OCI-LY3 (cell line): ENCODE measurements around the gene NFATC2IP.

Source experiments
- H2AFZ ChIP-seq: fragments of 200-600, 300-600 bp; shearing (Covaris generic); 2 replicates; pipeline ENCODE4 v1.6.0; 2014; ENCODE audit warnings: antibody characterized with exemption, low read depth, low read length
- H3K27ac ChIP-seq: fragments of 200-600, 300-600 bp; sonication (generic); 2 replicates; pipeline ENCODE4 v1.5.1; 2014; ENCODE audit warnings: mild to moderate bottlenecking, low read length, moderate library complexity, mixed read lengths
- H3K27me3 ChIP-seq: fragments of 200-600, 300-600 bp; sonication (generic); 2 replicates; pipeline ENCODE4 v1.6.1; 2014; ENCODE audit warnings: low read depth, low read length, mixed read lengths
- H3K36me3 ChIP-seq: fragments of 200-600, 300-600 bp; sonication (generic); replicated peaks from 2 replicates; pipeline ENCODE3; 2014; ENCODE audit warnings: low read depth, low read length, mixed read lengths
- H3K4me1 ChIP-seq: fragments of 300-600, 200-600 bp; sonication (generic); 2 replicates; pipeline ENCODE4 v1.6.1; 2014; ENCODE audit warnings: low read length, mixed read lengths
- H3K4me2 ChIP-seq: fragments of 200-600, 300-600 bp; sonication (generic); 2 replicates; pipeline ENCODE4 v1.6.1; 2014; ENCODE audit warnings: low read length, mixed read lengths
- H3K4me3 ChIP-seq: fragments of 300-600, 200-600 bp; sonication (generic); 2 replicates; pipeline ENCODE4 v1.5.1; 2014; ENCODE audit warnings: antibody characterized with exemption, mild to moderate bottlenecking, low read length, moderate library complexity
- H3K79me2 ChIP-seq: fragments of 300-600, 200-600 bp; shearing (Covaris generic); 2 replicates; pipeline ENCODE4 v1.6.1; 2014; ENCODE audit warnings: mild to moderate bottlenecking, low read length, mixed read lengths
- H3K9ac ChIP-seq: fragments of 300-600, 200-600 bp; shearing (Covaris generic); 2 replicates; pipeline ENCODE4 v1.6.0; 2014; ENCODE audit warnings: mild to moderate bottlenecking, low read length, moderate library complexity
- H3K9me3 ChIP-seq: fragments of 200-600, 300-600 bp; shearing (Covaris generic); 2 replicates; pipeline ENCODE4 v1.6.1; 2014; ENCODE audit warnings: low read length, mixed read lengths; ENCODE audit not compliant: insufficient read depth
- H4K20me1 ChIP-seq: fragments of 200-600, 300-600 bp; sonication (generic); 2 replicates; pipeline ENCODE4 v1.6.1; 2016; ENCODE audit warnings: low read length, mixed read lengths; ENCODE audit not compliant: insufficient read depth
- EZH2phosphoT487 ChIP-seq: fragments of 200-600 bp; shearing (Covaris generic); IDR thresholded peaks from 2 replicates; pipeline ENCODE4 v1.6.1; 2018; ENCODE audit warnings: antibody characterized with exemption, mixed run types, low read depth
- TF ChIP-seq, protein P1 (sequence below): fragments of 200-600, 300-600 bp; sonication (generic); IDR thresholded peaks from 2 replicates; pipeline ENCODE4 v1.5.1; 2014; ENCODE audit warnings: antibody characterized with exemption, low read length, low read depth

The NFATC2IP gene

DNA sequence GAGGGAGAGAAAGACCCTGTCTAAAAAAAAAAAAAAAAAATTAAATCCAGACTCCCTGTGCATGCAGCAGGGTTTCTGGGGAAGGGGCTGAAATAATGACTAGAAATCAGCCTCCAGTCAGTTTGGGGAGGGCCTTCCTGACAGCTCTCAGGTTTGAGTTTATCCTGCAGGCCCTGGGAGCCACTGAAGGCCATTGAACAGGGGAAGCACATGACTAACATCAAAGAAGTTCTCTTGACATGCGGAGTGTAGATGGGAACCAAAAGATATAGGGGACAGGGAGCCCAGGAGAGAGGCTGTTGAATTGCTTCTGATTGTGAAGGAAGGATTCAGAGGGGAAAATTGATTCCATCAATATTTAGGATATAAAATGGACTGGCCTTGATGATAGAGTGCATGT lies 22.9 kb upstream of the NFATC2IP start:
- H3K27me3 ChIP-seq: no peaks in the 10 kb centered on the region
- no peak overlapping the region for H3K4me2 ChIP-seq
- H3K4me1 ChIP-seq: peaks cover 34% of the 10 kb centered on the region
- H3K79me2 ChIP-seq: no peaks in the 10 kb centered on the region
- no peak overlapping the region for H3K4me3 ChIP-seq
- no peak overlapping the region for H2AFZ ChIP-seq
- H3K27ac ChIP-seq: no peak overlapping the region
- peaks cover 2% of the 10 kb centered on the region for H3K36me3 ChIP-seq
- no peaks in the 10 kb centered on the region for H4K20me1 ChIP-seq
- H3K9me3 ChIP-seq: no peaks in the 10 kb centered on the region
- no peak overlapping the region for H3K9ac ChIP-seq
- TF ChIP-seq EZH2phosphoT487: no peak
- TF ChIP-seq, protein P1, sequence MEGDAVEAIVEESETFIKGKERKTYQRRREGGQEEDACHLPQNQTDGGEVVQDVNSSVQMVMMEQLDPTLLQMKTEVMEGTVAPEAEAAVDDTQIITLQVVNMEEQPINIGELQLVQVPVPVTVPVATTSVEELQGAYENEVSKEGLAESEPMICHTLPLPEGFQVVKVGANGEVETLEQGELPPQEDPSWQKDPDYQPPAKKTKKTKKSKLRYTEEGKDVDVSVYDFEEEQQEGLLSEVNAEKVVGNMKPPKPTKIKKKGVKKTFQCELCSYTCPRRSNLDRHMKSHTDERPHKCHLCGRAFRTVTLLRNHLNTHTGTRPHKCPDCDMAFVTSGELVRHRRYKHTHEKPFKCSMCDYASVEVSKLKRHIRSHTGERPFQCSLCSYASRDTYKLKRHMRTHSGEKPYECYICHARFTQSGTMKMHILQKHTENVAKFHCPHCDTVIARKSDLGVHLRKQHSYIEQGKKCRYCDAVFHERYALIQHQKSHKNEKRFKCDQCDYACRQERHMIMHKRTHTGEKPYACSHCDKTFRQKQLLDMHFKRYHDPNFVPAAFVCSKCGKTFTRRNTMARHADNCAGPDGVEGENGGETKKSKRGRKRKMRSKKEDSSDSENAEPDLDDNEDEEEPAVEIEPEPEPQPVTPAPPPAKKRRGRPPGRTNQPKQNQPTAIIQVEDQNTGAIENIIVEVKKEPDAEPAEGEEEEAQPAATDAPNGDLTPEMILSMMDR: no peak

DNA sequence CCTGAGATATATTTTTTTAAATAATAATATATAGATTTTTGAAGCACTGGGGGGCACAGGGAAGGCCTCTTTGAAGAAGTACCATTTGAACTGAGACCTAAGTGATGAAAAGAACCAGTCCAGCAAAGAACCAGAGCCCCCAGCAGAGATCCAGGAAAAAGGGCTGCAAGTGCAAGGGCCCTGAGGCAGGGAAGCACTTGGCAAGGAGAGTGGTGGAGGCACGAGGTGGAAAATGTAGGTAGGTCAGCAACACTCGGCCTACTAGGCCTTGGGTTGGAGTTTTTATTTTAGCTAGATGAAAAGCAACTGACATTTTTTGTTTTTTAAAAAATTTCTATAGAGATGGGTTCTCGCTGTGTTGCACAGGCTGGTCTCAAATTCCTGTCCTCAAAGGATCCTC lies 20.5 kb upstream of the NFATC2IP start:
- no peak for TF ChIP-seq EZH2phosphoT487
- TF ChIP-seq, protein P1: no peak
- H3K9ac ChIP-seq: peak overlapping the region; percentile 49
- H2AFZ ChIP-seq: peak overlapping the region; percentile 69; the same call in 1 of the 2 replicates
- no peaks in the 10 kb centered on the region for H3K27me3 ChIP-seq
- H3K9me3 ChIP-seq: no peaks in the 10 kb centered on the region
- H3K36me3 ChIP-seq: no peaks in the 10 kb centered on the region
- peak overlapping the region; percentile 66 for H3K4me2 ChIP-seq
- H4K20me1 ChIP-seq: no peaks in the 10 kb centered on the region
- H3K4me3 ChIP-seq: 0 out of 2 replicates have a peak overlapping the region, but pooled peaks have one; percentile 16
- H3K4me1 ChIP-seq: peaks cover 20% of the 10 kb centered on the region
- H3K79me2 ChIP-seq: no peaks in the 10 kb centered on the region
- peak overlapping the region; percentile 83 for H3K27ac ChIP-seq

DNA sequence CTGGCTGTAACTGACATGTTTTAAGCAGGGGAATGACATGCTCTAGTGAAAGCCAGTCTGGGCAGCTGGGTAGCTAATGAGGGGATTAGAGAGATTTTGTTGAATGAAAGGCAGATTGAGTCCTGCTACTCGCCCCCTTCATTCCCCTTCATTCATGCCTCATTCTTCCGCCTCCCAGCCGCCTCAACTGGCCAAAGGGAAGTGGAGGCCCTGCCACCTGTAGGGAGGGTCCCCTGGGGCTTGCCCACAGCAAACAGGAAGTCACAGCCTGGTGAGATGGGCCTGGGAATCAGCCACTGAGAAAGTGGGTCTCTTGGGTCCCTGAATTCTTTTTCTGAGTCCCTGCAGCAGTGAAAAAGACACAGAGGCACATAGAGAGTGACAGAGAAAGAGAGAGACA lies 20.1 kb upstream of the NFATC2IP start:
- Histone ChIP-seq H2AFZ (peak overlapping the region; percentile 69), H3K27ac (peak overlapping the region; percentile 83), H3K4me1 (peaks cover 20% of the 10 kb centered on the region), H3K79me2 (no peaks in the 10 kb centered on the region), H3K9ac (peak overlapping the region; percentile 49), H3K36me3 (no peaks in the 10 kb centered on the region), H3K27me3 (no peaks in the 10 kb centered on the region), H4K20me1 (no peaks in the 10 kb centered on the region), H3K9me3 (no peaks in the 10 kb centered on the region), H3K4me2 (peak overlapping the region; percentile 66), H3K4me3 (peak overlapping the region; percentile 16; the same call in 1 of the 2 replicates)
- no peak for TF ChIP-seq EZH2phosphoT487

DNA sequence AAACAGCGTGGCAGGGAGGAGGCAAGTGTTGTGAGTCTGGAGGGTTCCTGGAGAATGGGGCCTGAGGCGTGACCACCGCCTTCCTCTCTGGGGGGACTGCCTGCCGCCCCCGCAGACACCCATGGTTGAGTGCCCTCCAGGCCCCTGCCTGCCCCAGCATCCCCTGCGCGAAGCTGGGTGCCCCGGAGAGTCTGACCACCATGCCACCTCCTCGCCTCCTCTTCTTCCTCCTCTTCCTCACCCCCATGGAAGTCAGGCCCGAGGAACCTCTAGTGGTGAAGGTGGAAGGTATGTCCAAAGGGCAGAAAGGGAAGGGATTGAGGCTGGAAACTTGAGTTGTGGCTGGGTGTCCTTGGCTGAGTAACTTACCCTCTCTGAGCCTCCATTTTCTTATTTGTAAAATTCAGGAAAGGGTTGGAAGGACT lies 18.9 kb upstream of the NFATC2IP start, which contains the start of gene CD19:
CD19 (plus strand) TSS at position 171 of the 425 bp plus-strand sequence; CDS start at position 201, 30 bp downstream.
- Histone ChIP-seq H2AFZ (peak within 1 kb of the TSS; percentile 69), H3K4me3 (peak within 1 kb of the TSS; percentile 16; the same call in 1 of the 2 replicates)

DNA sequence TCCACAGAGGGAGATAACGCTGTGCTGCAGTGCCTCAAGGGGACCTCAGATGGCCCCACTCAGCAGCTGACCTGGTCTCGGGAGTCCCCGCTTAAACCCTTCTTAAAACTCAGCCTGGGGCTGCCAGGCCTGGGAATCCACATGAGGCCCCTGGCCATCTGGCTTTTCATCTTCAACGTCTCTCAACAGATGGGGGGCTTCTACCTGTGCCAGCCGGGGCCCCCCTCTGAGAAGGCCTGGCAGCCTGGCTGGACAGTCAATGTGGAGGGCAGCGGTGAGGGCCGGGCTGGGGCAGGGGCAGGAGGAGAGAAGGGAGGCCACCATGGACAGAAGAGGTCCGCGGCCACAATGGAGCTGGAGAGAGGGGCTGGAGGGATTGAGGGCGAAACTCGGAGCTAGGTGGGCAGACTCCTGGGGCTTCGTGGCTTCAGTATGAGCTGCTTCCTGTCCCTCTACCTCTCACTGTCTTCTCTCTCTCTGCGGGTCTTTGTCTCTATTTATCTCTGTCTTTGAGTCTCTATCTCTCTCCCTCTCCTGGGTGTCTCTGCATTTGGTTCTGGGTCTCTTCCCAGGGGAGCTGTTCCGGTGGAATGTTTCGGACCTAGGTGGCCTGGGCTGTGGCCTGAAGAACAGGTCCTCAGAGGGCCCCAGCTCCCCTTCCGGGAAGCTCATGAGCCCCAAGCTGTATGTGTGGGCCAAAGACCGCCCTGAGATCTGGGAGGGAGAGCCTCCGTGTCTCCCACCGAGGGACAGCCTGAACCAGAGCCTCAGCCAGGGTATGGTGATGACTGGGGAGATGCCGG lies 18.2 kb upstream of the NFATC2IP start:
- TF ChIP-seq, protein P1: no peak
- TF ChIP-seq EZH2phosphoT487: no peak
- Histone ChIP-seq H3K27me3 (no peaks in the 10 kb centered on the region), H4K20me1 (no peaks in the 10 kb centered on the region), H3K36me3 (no peaks in the 10 kb centered on the region), H3K9me3 (no peaks in the 10 kb centered on the region), H3K4me3 (no peak overlapping the region), H3K27ac (no peak overlapping the region), H3K79me2 (no peaks in the 10 kb centered on the region), H2AFZ (no peak overlapping the region; the same call in 1 of the 2 replicates), H3K4me1 (peaks cover 20% of the 10 kb centered on the region), H3K9ac (no peak overlapping the region), H3K4me2 (no peak overlapping the region)

More for the DNA sequence above, 18.9 kb upstream of the NFATC2IP start, which contains the start of gene CD19:
- Histone ChIP-seq H4K20me1 (no peaks in the 10 kb centered on the region), H3K27ac (peak within 1 kb of the TSS; percentile 83), H3K9ac (peak within 1 kb of the TSS; percentile 49), H3K36me3 (no peaks in the 10 kb centered on the region), H3K27me3 (no peaks in the 10 kb centered on the region), H3K9me3 (no peaks in the 10 kb centered on the region), H3K4me1 (peaks cover 20% of the 10 kb centered on the region), H3K4me2 (peak within 1 kb of the TSS; percentile 66), H3K79me2 (no peaks in the 10 kb centered on the region)
- TF ChIP-seq EZH2phosphoT487: no peak
